ENCODE data around the gene ZBTB44.
"Not testable (repeated sequence)": the region's sequence is repeated elsewhere in the genome, so short reads cannot be mapped to it uniquely, and the experiment has no call there.

Gene ZBTB44

GRCh38 chr11:130194241-130195023 is 120.3 kb downstream of the ZBTB44 start:
- DNase-seq: no peak

GRCh38 chr11:130193551-130193950 is 121.2 kb downstream of the ZBTB44 start:
- not testable (repeated sequence) for DNase-seq

- DNase-seq: no peak
Measured at GRCh38 chr11:130192845-130193267, 121.9 kb downstream of the ZBTB44 start.

GRCh38 chr11:130191896-130192295 is 122.8 kb downstream of the ZBTB44 start:
- DNase-seq: no peak

GRCh38 chr11:130190371-130190881 is 124.3 kb downstream of the ZBTB44 start:
- no peak for DNase-seq

- DNase-seq: peak in 1 of 3 donors; percentile 15
Measured at GRCh38 chr11:130189492-130190210, 125.1 kb downstream of the ZBTB44 start.

GRCh38 chr11:130188585-130189347 is 126.0 kb downstream of the ZBTB44 start:
- DNase-seq: no peak

GRCh38 chr11:130188047-130188446 is 126.7 kb downstream of the ZBTB44 start:
- no peak for DNase-seq

- no peak for DNase-seq
Measured at GRCh38 chr11:130187096-130187495, 127.6 kb downstream of the ZBTB44 start.

GRCh38 chr11:130183878-130184610 is 130.7 kb downstream of the ZBTB44 start:
- no peak for DNase-seq

- DNase-seq: peak; percentile 73 to 89 (median 88)
Measured at GRCh38 chr11:130181295-130182272, 133.1 kb downstream of the ZBTB44 start.

GRCh38 chr11:130180896-130181294 is 133.8 kb downstream of the ZBTB44 start:
- no peak for DNase-seq

GRCh38 chr11:130180491-130180890 is 134.2 kb downstream of the ZBTB44 start:
- DNase-seq: peak; percentile 72 to 87 (median 82)

- no peak for DNase-seq
Measured at GRCh38 chr11:130179396-130180306, 135.1 kb downstream of the ZBTB44 start.

GRCh38 chr11:130178441-130179339 is 136.0 kb downstream of the ZBTB44 start:
- DNase-seq: no peak

GRCh38 chr11:130177782-130178181 is 136.9 kb downstream of the ZBTB44 start:
- no peak for DNase-seq

Data from suppressor macrophage treated with lipopolysaccharide for 1 hour (primary cell).